GM12892 (cell line): ENCODE data around the gene CORO7.

Experiments
- POLR2A ChIP-seq: IDR thresholded peaks from 2 replicates; pipeline ENCODE4 v1.6.1; 2011; ENCODE audit warnings: low read depth, low read length, control low read depth
- TAF1 ChIP-seq: IDR thresholded peaks from 2 replicates; pipeline ENCODE4 v1.6.1; 2011; ENCODE audit warnings: low read depth, mild to moderate bottlenecking, control low read depth, low read length, borderline replicate concordance

DNA sequence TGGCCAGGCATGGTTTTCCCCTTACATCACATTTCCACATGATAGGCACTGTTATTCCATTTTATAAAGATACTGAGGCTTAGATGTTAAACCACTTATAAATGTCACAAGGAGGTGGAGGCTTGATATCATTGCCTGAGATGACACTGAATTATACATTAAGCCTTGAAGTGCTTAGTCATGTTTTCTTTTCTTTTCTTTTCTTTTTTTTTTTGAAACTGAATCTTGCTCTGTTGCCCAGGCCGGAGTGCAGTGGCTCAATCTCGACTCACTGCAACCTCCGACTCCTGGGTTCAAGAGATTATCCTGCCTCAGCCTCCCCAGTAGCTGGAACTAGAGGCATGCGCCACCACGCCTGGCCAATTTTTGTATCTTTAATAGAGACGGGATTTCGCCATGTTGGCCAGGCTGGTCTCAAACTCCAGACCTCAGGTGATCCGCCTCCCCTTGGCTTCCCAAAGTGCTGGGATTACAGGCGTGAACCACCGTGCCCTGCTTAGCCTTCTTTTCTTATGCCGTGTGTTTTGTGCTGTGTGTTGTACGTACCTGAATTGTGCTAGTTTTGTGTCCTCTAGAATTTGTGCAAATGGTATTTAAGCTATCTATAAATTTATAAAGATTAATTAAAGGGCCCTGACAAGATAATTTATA is 10.5 kb upstream of the CORO7 start:
- TF ChIP-seq POLR2A (no peak), TAF1 (no peak)
